ENCODE measurements around the gene MTPN.

DNA sequence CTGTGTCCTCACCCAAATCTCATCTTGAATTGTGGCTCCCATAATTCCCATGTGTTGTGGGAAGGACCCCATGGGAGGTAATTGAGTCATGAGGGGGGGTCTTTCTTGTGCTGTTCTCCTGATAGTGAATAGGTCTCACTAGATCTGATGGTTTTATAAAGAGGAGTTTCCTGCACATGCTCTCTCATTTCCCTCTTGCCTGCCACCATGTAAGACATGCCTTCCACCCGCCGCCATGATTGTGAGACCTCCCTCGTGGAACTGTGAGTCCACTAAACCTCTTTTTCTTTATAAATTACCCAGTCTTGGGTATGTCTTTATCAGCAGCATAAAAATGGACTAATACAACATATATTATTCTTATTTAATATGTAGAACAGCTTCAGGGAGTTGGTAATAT lies 29.0 kb upstream of the MTPN start:
- TF ChIP-seq CTCF (IDR thresholded peaks at IDR 0.05; ENCODE audit: low read depth, low read length), result no peak
- no peak for TF ChIP-seq EZH2phosphoT487 (IDR thresholded peaks at IDR 0.05; ENCODE audit: low read depth)

Data from OCI-LY3 (cell line).